OCI-LY7 (cell line): ENCODE results near the gene LGI4. TPM values are rescaled to one million over a fixed set of nuclear protein-coding genes. Genes with fewer than 3 reads are reported as not detected.
"Not testable (repeated sequence)": the region's sequence is repeated elsewhere in the genome, so short reads cannot be mapped to it uniquely, and the experiment has no call there.

Experiments used
- BruUV-seq: library from RNA; stranded (reverse); fragments of 400-500 nt; replicated peaks from 2 replicates; lab custom pipeline; 2021; lab: Mats Ljungman, UMichigan
- CTCF ChIA-PET: fragments of 300-600 bp; sonication (Branson Sonifier 250); formaldehyde crosslinking; loops from one replicate; lab custom pipeline; 2022; ENCODE audit warnings: antibody characterized with exemption; ENCODE audit not compliant: unreplicated experiment; lab: Charles Lee
- POLR2A ChIA-PET: fragments of 300-600 bp; sonication (Branson Sonifier 250); formaldehyde crosslinking; loops from one replicate; lab custom pipeline; 2022; ENCODE audit warnings: antibody characterized with exemption; lab: Charles Lee
- DNase-seq: peaks from one replicate; pipeline ENCODE4 v3.0.0-alpha.2; 2015; ENCODE audit warnings: low spot score
- H2AFZ ChIP-seq: fragments of 200-600 bp; sonication (generic), shearing (Covaris generic); 2 replicates; pipeline ENCODE4 v1.6.1; 2014; ENCODE audit warnings: mild to moderate bottlenecking, antibody characterized with exemption, low read length, moderate library complexity
- H3K27ac ChIP-seq: fragments of 200-600 bp; sonication (generic); 2 replicates; pipeline ENCODE4 v1.5.1; 2014; ENCODE audit warnings: mixed run types, low read depth, mild to moderate bottlenecking, moderate library complexity, low read length, inconsistent platforms; ENCODE audit not compliant: poor library complexity, severe bottlenecking
- H3K36me3 ChIP-seq: fragments of 200-600 bp; sonication (generic); 2 replicates; pipeline ENCODE4 v1.6.1; 2014; ENCODE audit warnings: mild to moderate bottlenecking, antibody characterized with exemption, low read length, moderate library complexity, mixed read lengths; ENCODE audit not compliant: insufficient read depth
- H3K4me1 ChIP-seq: fragments of 200-600 bp; sonication (generic); 2 replicates; pipeline ENCODE4 v1.5.1; 2014; ENCODE audit warnings: mild to moderate bottlenecking, low read length; ENCODE audit not compliant: insufficient read depth, poor library complexity, severe bottlenecking
- H3K4me2 ChIP-seq: fragments of 200-600 bp; sonication (generic); 2 replicates; pipeline ENCODE4 v1.6.1; 2014; ENCODE audit warnings: mild to moderate bottlenecking, low read length
- H3K4me3 ChIP-seq: fragments of 200-600 bp; sonication (generic); 2 replicates; pipeline ENCODE4 v1.5.1; 2014; ENCODE audit warnings: mild to moderate bottlenecking, low read depth, low read length; ENCODE audit not compliant: poor library complexity, severe bottlenecking
- H3K79me2 ChIP-seq: fragments of 200-600 bp; sonication (generic); 2 replicates; pipeline ENCODE4 v1.6.1; 2016; ENCODE audit warnings: low read depth, mild to moderate bottlenecking, low read length, moderate library complexity, mixed read lengths; ENCODE audit not compliant: insufficient read depth
- H3K9me2 ChIP-seq: fragments of 200-600 bp; sonication (generic); 2 replicates; pipeline ENCODE4 v1.6.1; 2016; ENCODE audit warnings: mild to moderate bottlenecking, low read length, mixed read lengths; ENCODE audit not compliant: insufficient read depth
- H3K9me3 ChIP-seq: fragments of 200-600 bp; sonication (generic); 2 replicates; pipeline ENCODE4 v1.6.1; 2014; ENCODE audit warnings: mild to moderate bottlenecking, mixed run types, low read length, mixed read lengths
- H4K20me1 ChIP-seq: fragments of 200-600 bp; sonication (generic); 2 replicates; pipeline ENCODE4 v1.6.1; 2014; ENCODE audit warnings: mild to moderate bottlenecking, antibody characterized with exemption, low read length, moderate library complexity, mixed read lengths; ENCODE audit not compliant: insufficient read depth
- CTCF ChIP-seq: fragments of 200-600 bp; sonication (generic); conservative IDR thresholded peaks from 2 replicates; pipeline ENCODE4 v1.5.1; 2014; ENCODE audit warnings: mild to moderate bottlenecking, antibody characterized with exemption, low read length, moderate library complexity, mixed read lengths
- EZH2phosphoT487 ChIP-seq: fragments of 200-600 bp; sonication (generic); IDR thresholded peaks from 2 replicates; pipeline ENCODE4 v1.6.1; 2018; ENCODE audit warnings: low read depth, borderline replicate concordance, mild to moderate bottlenecking, mixed run types, antibody characterized with exemption, low read length, moderate library complexity, mixed read lengths
- intact Hi-C: fragments of 100-400 bp; cut with micrococcal nuclease; formaldehyde crosslinking; loops from one replicate; pipeline ENCODE4 v1.10.0; 2022; ENCODE audit not compliant: unreplicated experiment
- total RNA-seq, 2 experiments: library from RNA; depleted of rRNA in 1 of 2; stranded (reverse); fragments of >200 nt in 1 of 2; shearing (Covaris generic) in 1 of 2; gene quantifications; 2 replicates each; pipeline ENCODE4 v1.2.3, GENCODE V29; 2014 to 2022

Gene LGI4
- total RNA-seq, 2 experiments from 2014 or later = 0.28 to 5.9 TPM

- no peak overlapping the region for H3K4me2 ChIP-seq
- no peaks in the 10 kb centered on the region for H3K79me2 ChIP-seq
- no peaks in the 10 kb centered on the region for H3K4me1 ChIP-seq
- CTCF ChIA-PET = no interaction called here
- TF ChIP-seq CTCF (no peak), EZH2phosphoT487 (no peak)
- intact Hi-C loops = no loop called here
- DNase-seq = no peak
- H4K20me1 ChIP-seq = no peaks in the 10 kb centered on the region
- BruUV-seq = no TSS peak
- no peaks in the 10 kb centered on the region for H3K9me3 ChIP-seq
- H3K36me3 ChIP-seq = no peaks in the 10 kb centered on the region
- POLR2A ChIA-PET = no interaction called here
- H3K9me2 ChIP-seq = no peaks in the 10 kb centered on the region
- no peak overlapping the region for H2AFZ ChIP-seq
- H3K4me3 ChIP-seq = no peak overlapping the region
- H3K27ac ChIP-seq = no peak overlapping the region
Measured at GRCh38 chr19:35104361-35104760, 30.5 kb downstream of the LGI4 start.

GRCh38 chr19:35103614-35104013 is 31.2 kb downstream of the LGI4 start:
- H4K20me1 ChIP-seq, H3K79me2 ChIP-seq, DNase-seq, H3K36me3 ChIP-seq, H3K4me3 ChIP-seq, BruUV-seq, H3K4me1 ChIP-seq, H3K4me2 ChIP-seq, H3K9me2 ChIP-seq, H2AFZ ChIP-seq, CTCF ChIA-PET, H3K9me3 ChIP-seq, H3K27ac ChIP-seq, intact Hi-C loops: not testable (repeated sequence)
- POLR2A ChIA-PET = interaction anchor here (0.6 kb wide), 1 partner anchor 591 kb away, joined by 3 read pairs; no protein-coding TSS in a partner anchor

- H3K27ac ChIP-seq, H4K20me1 ChIP-seq, DNase-seq, H3K4me1 ChIP-seq, H3K79me2 ChIP-seq, H3K4me2 ChIP-seq, H2AFZ ChIP-seq, H3K9me3 ChIP-seq, intact Hi-C loops, H3K4me3 ChIP-seq, BruUV-seq, H3K9me2 ChIP-seq, H3K36me3 ChIP-seq, CTCF ChIA-PET: not testable (repeated sequence)
- POLR2A ChIA-PET = interaction anchor here (1.0 kb wide), 1 partner anchor 35 kb away, joined by 3 read pairs; no protein-coding TSS in a partner anchor
Measured at GRCh38 chr19:35101949-35102348, 32.9 kb downstream of the LGI4 start.
